ENCODE results near the gene YTHDC2. TPM values are rescaled to one million over a fixed set of nuclear protein-coding genes. Genes with fewer than 3 reads are reported as not detected.

Gene YTHDC2
- total RNA-seq, 1 donor from 2014 or later, result 15.6 TPM

Other genes with a start within 250 kb of the YTHDC2 start
- gene TSSK1B, start 78.7 kb upstream of the YTHDC2 start, total RNA-seq, result 0.08 TPM
- 17.7 TPM for gene MCC, start 25.2 kb upstream of the YTHDC2 start, total RNA-seq